Endothelial cell of umbilical vein (primary cell): ENCODE measurements around the gene HLA-DPA1. TPM values are rescaled to one million over a fixed set of nuclear protein-coding genes. Genes with fewer than 3 reads are reported as not detected.

ENCODE experiments used
- BruUV-seq: library from RNA; stranded (reverse); fragments of 400-500 nt; replicated peaks from 2 replicates; lab custom pipeline; 2021; lab: Mats Ljungman, UMichigan
- CTCF ChIA-PET: fragments of 300-600, 350-600 bp; sonication (Branson Sonifier 250); formaldehyde crosslinking; loops from one replicate; lab custom pipeline; 2021; ENCODE audit warnings: antibody characterized with exemption, inconsistent platforms; lab: Charles Lee
- POLR2A ChIA-PET: fragments of 300-600, 350-600 bp; sonication (Branson Sonifier 250); formaldehyde crosslinking; loops from one replicate; lab custom pipeline; 2021; ENCODE audit warnings: antibody characterized with exemption, inconsistent platforms; lab: Charles Lee
- DNase-seq: peaks from one replicate; pipeline ENCODE4 v3.0.0-alpha.2; 2011; ENCODE audit warnings: low read depth, low spot score
- FAIRE-seq: peaks from 2 replicates; lab custom pipeline; 2011; peaks lifted over from hg19 to GRCh38; lab: Jason Lieb, UNC
- H2AFZ ChIP-seq: 2 replicates; pipeline ENCODE4 v1.6.0; 2012; ENCODE audit warnings: low read depth, low read length, control low read depth, inconsistent platforms
- H3K27ac ChIP-seq: 2 replicates; pipeline ENCODE4 v1.5.1; 2011; ENCODE audit warnings: low read depth, mild to moderate bottlenecking, control low read depth, low read length, moderate library complexity; ENCODE audit not compliant: insufficient read depth
- H3K27me3 ChIP-seq, 2 experiments: 2 replicates each; pipeline versions ENCODE4 v1.6.0 to v1.6.1; 2011; ENCODE audit warnings: low read length in 2 of 2, mixed read lengths in 1 of 2; ENCODE audit not compliant: control insufficient read depth in 2 of 2, insufficient read depth in 2 of 2
- H3K36me3 ChIP-seq, 2 experiments: 2 replicates in 1 of 2; 3 replicates in 1 of 2; pipeline ENCODE4 v1.5.1; 2011; ENCODE audit warnings: low read length in 2 of 2, mild to moderate bottlenecking in 1 of 2, moderate library complexity in 1 of 2; ENCODE audit not compliant: control insufficient read depth in 2 of 2, insufficient read depth in 2 of 2; ENCODE audit errors: extremely low read depth in 1 of 2
- H3K4me1 ChIP-seq: 3 replicates; pipeline ENCODE4 v1.5.1; 2011; ENCODE audit warnings: mild to moderate bottlenecking, low read length; ENCODE audit not compliant: control insufficient read depth, insufficient read depth; ENCODE audit errors: extremely low read depth
- H3K4me2 ChIP-seq: 2 replicates; pipeline ENCODE4 v1.6.1; 2011; ENCODE audit warnings: low read length, control low read depth, mixed read lengths; ENCODE audit not compliant: insufficient read depth
- H3K4me3 ChIP-seq, 3 experiments: fragments of 200-600 bp in 1 of 3; sonication (generic), shearing (Covaris generic) in 1 of 3; replicated peaks in 1 of 3; 2 replicates each; pipeline ENCODE4 v1.5.1; 2011 to 2016; ENCODE audit warnings: control low read depth in 3 of 3, low read length in 3 of 3, mild to moderate bottlenecking in 2 of 3, inconsistent platforms in 1 of 3, low read depth in 1 of 3, moderate library complexity in 1 of 3; ENCODE audit not compliant: insufficient read depth in 1 of 3
- H3K79me2 ChIP-seq: 2 replicates; pipeline ENCODE4 v1.6.0; 2012; ENCODE audit warnings: low read length, inconsistent platforms; ENCODE audit not compliant: control insufficient read depth, insufficient read depth
- H3K9ac ChIP-seq: replicated peaks from 2 replicates; pipeline ENCODE3; 2011; ENCODE audit warnings: low read length, control low read depth; ENCODE audit not compliant: insufficient read depth; ENCODE audit errors: extremely low read depth
- H3K9me1 ChIP-seq: replicated peaks from 3 replicates; pipeline ENCODE4 v1.6.0; 2011; ENCODE audit warnings: mild to moderate bottlenecking, low read length; ENCODE audit not compliant: control insufficient read depth, insufficient read depth; ENCODE audit errors: extremely low read depth
- H3K9me3 ChIP-seq: replicated peaks from 2 replicates; pipeline ENCODE4 v1.5.1; 2012; ENCODE audit warnings: low read length, inconsistent platforms; ENCODE audit not compliant: control insufficient read depth, insufficient read depth
- H4K20me1 ChIP-seq: replicated peaks from 2 replicates; pipeline ENCODE3; 2011; ENCODE audit warnings: mild to moderate bottlenecking, low read length; ENCODE audit not compliant: control insufficient read depth, insufficient read depth; ENCODE audit errors: extremely low read depth
- CTCF ChIP-seq, 2 donors: IDR thresholded peaks; 1 replicate in 1 of 2; 2 replicates in 1 of 2; pipeline ENCODE4 v1.5.1; 2011; ENCODE audit warnings: low read length in 2 of 2, mild to moderate bottlenecking in 2 of 2, moderate library complexity in 2 of 2, control low read depth in 1 of 2, inconsistent platforms in 1 of 2, low read depth in 1 of 2; ENCODE audit not compliant: insufficient read depth in 1 of 2; ENCODE audit errors: extremely low read depth in 1 of 2
- EZH2 ChIP-seq: IDR thresholded peaks from 2 replicates; pipeline ENCODE4 v1.6.1; 2012; ENCODE audit warnings: borderline replicate concordance, low read depth, mild to moderate bottlenecking, moderate library complexity, low read length, inconsistent platforms; ENCODE audit not compliant: severe bottlenecking
- FOS ChIP-seq: IDR thresholded peaks from 2 replicates; pipeline ENCODE4 v1.6.1; 2011; ENCODE audit warnings: mild to moderate bottlenecking, low read length, moderate library complexity, borderline replicate concordance; ENCODE audit not compliant: insufficient read depth
- GATA2 ChIP-seq: IDR thresholded peaks from 2 replicates; pipeline ENCODE4 v1.7.0; 2011; ENCODE audit warnings: low read depth, mild to moderate bottlenecking, moderate library complexity, mixed read lengths, low read length; ENCODE audit not compliant: insufficient read length, insufficient read depth
- JUN ChIP-seq: IDR thresholded peaks from 2 replicates; pipeline ENCODE4 v1.6.1; 2011; ENCODE audit warnings: borderline replicate concordance, low read depth; ENCODE audit not compliant: insufficient read length, insufficient read depth
- MAX ChIP-seq: IDR thresholded peaks from 2 replicates; pipeline ENCODE4 v1.6.1; 2011; ENCODE audit not compliant: insufficient read depth, insufficient read length
- MYC ChIP-seq: IDR thresholded peaks from one replicate; pipeline ENCODE4 v1.6.1; 2011; ENCODE audit warnings: mild to moderate bottlenecking, low read depth, low read length
- POLR2A ChIP-seq: IDR thresholded peaks from 2 replicates; pipeline ENCODE4 v1.6.1; 2012; ENCODE audit warnings: low read depth, mild to moderate bottlenecking, control low read depth, low read length
- POLR2AphosphoS5 ChIP-seq: IDR thresholded peaks from 2 replicates; pipeline ENCODE4 v1.6.1; 2012; ENCODE audit warnings: low read depth, mild to moderate bottlenecking, control low read depth, low read length, moderate library complexity; ENCODE audit not compliant: insufficient read depth
- dilution Hi-C: fragments of 300-500 bp; cut with MboI; formaldehyde crosslinking; loops from one replicate; pipeline ENCODE4 v1.15.0; 2019; ENCODE audit warnings: low sequenced_read_pairs; ENCODE audit not compliant: extremely low pct_ligation_motif_present
- intact Hi-C: fragments of 100-400 bp; cut with micrococcal nuclease; formaldehyde crosslinking; loops from one replicate; pipeline ENCODE4 v1.10.0; 2022
- polyA plus RNA-seq, 4 experiments: library from polyadenylated mRNA; depleted of rRNA in 3 of 4; stranded (reverse) in 3 of 4; unstranded in 1 of 4; fragments of >200 nt; gene quantifications; 2 replicates each; pipeline versions ENCODE4 v1.2.1 to v1.2.3, GENCODE V29; 2011 to 2012; ENCODE audit warnings: missing spikeins in 1 of 4
- total RNA-seq: library from RNA; stranded (reverse); gene quantifications from 2 replicates; pipeline ENCODE4 v1.2.3, GENCODE V29; 2021

Gene HLA-DPA1
- total and polyA plus RNA-seq, 2 donors (not counting 3 experiments of a cell fraction or from before 2014, with no cell fraction given) = 23.2 TPM; not detected in 1

GRCh38 chr6:33034554-33034953 lies 38.9 kb downstream of the HLA-DPA1 start:
- no peaks in the 10 kb centered on the region for H4K20me1 ChIP-seq
- ChIA-PET CTCF (no interaction called here), POLR2A (no interaction called here)
- H3K79me2 ChIP-seq = no peaks in the 10 kb centered on the region
- BruUV-seq = no TSS peak
- H3K27me3 ChIP-seq = peaks cover 17 to 57% of the 10 kb centered on the region in 2 experiments
- H3K9ac ChIP-seq = no peak overlapping the region
- no peak overlapping the region for H3K4me2 ChIP-seq
- intact Hi-C loops (no loop called here), dilution Hi-C loops (no loop called here)
- FAIRE-seq = no peak
- no peak overlapping the region for H2AFZ ChIP-seq
- H3K36me3 ChIP-seq = no peaks in the 10 kb centered on the region
- no peaks in the 10 kb centered on the region for H3K4me1 ChIP-seq
- DNase-seq = no peak
- no peaks in the 10 kb centered on the region for H3K9me3 ChIP-seq
- H3K27ac ChIP-seq = no peak overlapping the region
- no peaks in the 10 kb centered on the region for H3K9me1 ChIP-seq
- TF ChIP-seq MYC (no peak), POLR2A (no peak), GATA2 (no peak), CTCF (IDR thresholded peaks at IDR 0.05; ENCODE audit: extremely low read depth in 1 of 2, insufficient read depth in 1 of 2, low read depth in 1 of 2, low read length in 2 of 2) (no peak), FOS (no peak), MAX (no peak), POLR2AphosphoS5 (no peak), JUN (no peak), EZH2 (no peak)
- no peak overlapping the region for H3K4me3 ChIP-seq
